HG03558 (cell line): Measurements from ENCODE around the gene CHD2.

ENCODE experiments used
- ATAC-seq: cut with Tn5 transposase; IDR thresholded peaks from one replicate; pipeline ENCODE4 v1.9.1; 2021; ENCODE audit warnings: moderate number of reproducible peaks; ENCODE audit not compliant: unreplicated experiment; ENCODE audit errors: extremely low read depth

CHD2 gene

GRCh38 chr15:92952458-92952850 is 52.3 kb downstream of the CHD2 start:
- no peak for ATAC-seq

GRCh38 chr15:92953566-92953965 is 53.4 kb downstream of the CHD2 start:
- no peak for ATAC-seq

GRCh38 chr15:92954002-92954401 is 53.9 kb downstream of the CHD2 start:
- no peak for ATAC-seq

GRCh38 chr15:92954578-92954977 is 54.5 kb downstream of the CHD2 start:
- no peak for ATAC-seq

- no peak for ATAC-seq
Observed at GRCh38 chr15:92955706-92956105, 55.6 kb downstream of the CHD2 start.

GRCh38 chr15:92958105-92958504 is 58.0 kb downstream of the CHD2 start:
- ATAC-seq: no peak

GRCh38 chr15:92959219-92959618 is 59.1 kb downstream of the CHD2 start:
- ATAC-seq: no peak

GRCh38 chr15:92960996-92961681 is 61.0 kb downstream of the CHD2 start:
- ATAC-seq: no peak

GRCh38 chr15:92962914-92963313 is 62.8 kb downstream of the CHD2 start:
- no peak for ATAC-seq

GRCh38 chr15:92963794-92964193 is 63.7 kb downstream of the CHD2 start:
- no peak for ATAC-seq

GRCh38 chr15:92968926-92969651 is 69.0 kb downstream of the CHD2 start:
- no peak for ATAC-seq

- no peak for ATAC-seq
Observed at GRCh38 chr15:92970656-92971055, 70.5 kb downstream of the CHD2 start.

- ATAC-seq: no peak
Observed at GRCh38 chr15:92971081-92971480, 71.0 kb downstream of the CHD2 start.

GRCh38 chr15:92971713-92972112 is 71.6 kb downstream of the CHD2 start:
- no peak for ATAC-seq

GRCh38 chr15:92974183-92974915 is 74.2 kb downstream of the CHD2 start:
- no peak for ATAC-seq

GRCh38 chr15:92979011-92979701 is 79.0 kb downstream of the CHD2 start:
- ATAC-seq: no peak

- no peak for ATAC-seq
Observed at GRCh38 chr15:92981333-92981732, 81.2 kb downstream of the CHD2 start.

GRCh38 chr15:92984161-92984560 is 84.0 kb downstream of the CHD2 start:
- ATAC-seq: no peak

- peak; percentile 59 for ATAC-seq
Observed at GRCh38 chr15:92989470-92989869, 89.3 kb downstream of the CHD2 start.

- ATAC-seq: no peak
Observed at GRCh38 chr15:92990031-92990430, 89.9 kb downstream of the CHD2 start.

- ATAC-seq: no peak
Observed at GRCh38 chr15:92992720-92993119, 92.6 kb downstream of the CHD2 start.
